HEK293 (cell line): Measurements from ENCODE around the gene JCHAIN.

ENCODE experiments used
- CTCF ChIA-PET: fragments of 350-600 bp; formaldehyde crosslinking; extraction: SDS; loops from one replicate; lab custom pipeline; 2021; ENCODE audit warnings: antibody characterized with exemption; lab: Yijun Ruan, JAX
- POLR2A ChIA-PET: fragments of 300-600 bp; formaldehyde crosslinking; extraction: SDS; loops from one replicate; lab custom pipeline; 2020; ENCODE audit warnings: antibody characterized with exemption, inconsistent platforms; lab: Yijun Ruan, JAX
- H3K27ac ChIP-seq: fragments of 200-500 bp; sonication (Bioruptor generic); 2 replicates; pipeline ENCODE4 v1.5.1; 2014; ENCODE audit warnings: low read depth, low read length, control low read depth, inconsistent platforms; ENCODE audit errors: extremely low read depth
- H3K36me3 ChIP-seq, 2 experiments: fragments of 200-500 bp in 1 of 2; sonication (Bioruptor generic) in 1 of 2; 1 replicate in 1 of 2; 2 replicates in 1 of 2; pipeline ENCODE4 v1.5.1; 2014 to 2017; ENCODE audit warnings: inconsistent platforms in 2 of 2, low read length in 2 of 2; ENCODE audit not compliant: control insufficient read depth in 2 of 2, insufficient read depth in 1 of 2
- H3K4me1 ChIP-seq: fragments of 200-500 bp; sonication (Bioruptor generic); 2 replicates; pipeline ENCODE4 v1.5.1; 2014; ENCODE audit warnings: mild to moderate bottlenecking, low read length, inconsistent platforms; ENCODE audit not compliant: control insufficient read depth, insufficient read depth
- H3K4me3 ChIP-seq: 2 replicates; pipeline ENCODE4 v1.5.1; 2011; ENCODE audit warnings: low read depth, mild to moderate bottlenecking, control low read depth, low read length, moderate library complexity
- H3K9me3 ChIP-seq: fragments of 200-500 bp; sonication (Bioruptor generic); 2 replicates; pipeline ENCODE4 v1.5.1; 2014; ENCODE audit warnings: low read depth, low read length, inconsistent platforms; ENCODE audit not compliant: control insufficient read depth, insufficient read depth
- AEBP2 ChIP-seq: fragments of 450-650 bp; formaldehyde crosslinking; IDR thresholded peaks from 2 replicates; pipeline ENCODE4 v1.5.1; 2016; ENCODE audit warnings: missing biosample characterization, missing genetic modification characterization, borderline replicate concordance
- HIC1 ChIP-seq: fragments of 450-650 bp; formaldehyde crosslinking; IDR thresholded peaks from 2 replicates; pipeline ENCODE4 v1.5.1; 2016; ENCODE audit warnings: missing biosample characterization, missing genetic modification characterization
- KLF10 ChIP-seq: fragments of 450-650 bp; IDR thresholded peaks from 2 replicates; pipeline ENCODE4 v1.5.1; 2018; ENCODE audit warnings: missing biosample characterization, mild to moderate bottlenecking, missing genetic modification characterization
- MZF1 ChIP-seq: fragments of 450-650 bp; formaldehyde crosslinking; IDR thresholded peaks from 2 replicates; pipeline ENCODE4 v1.5.1; 2017; ENCODE audit warnings: missing biosample characterization, missing genetic modification characterization, borderline replicate concordance
- PATZ1 ChIP-seq: fragments of 450-650 bp; formaldehyde crosslinking; IDR thresholded peaks from 2 replicates; pipeline ENCODE4 v1.5.1; 2016; ENCODE audit warnings: missing biosample characterization, missing genetic modification characterization
- REST ChIP-seq: fragments of 450-650 bp; formaldehyde crosslinking; IDR thresholded peaks from 2 replicates; pipeline ENCODE4 v1.5.1; 2016; ENCODE audit warnings: missing biosample characterization, missing genetic modification characterization
- ZNF223 ChIP-seq: fragments of 450-650 bp; formaldehyde crosslinking; IDR thresholded peaks from 2 replicates; pipeline ENCODE4 v1.5.1; 2016; ENCODE audit warnings: missing biosample characterization, missing genetic modification characterization
- ZNF26 ChIP-seq: fragments of 450-650 bp; formaldehyde crosslinking; IDR thresholded peaks from 2 replicates; pipeline ENCODE4 v1.5.1; 2016; ENCODE audit warnings: missing biosample characterization, missing genetic modification characterization
- ZNF280D ChIP-seq: fragments of 450-650 bp; formaldehyde crosslinking; IDR thresholded peaks from 2 replicates; pipeline ENCODE4 v1.5.1; 2016; ENCODE audit warnings: missing biosample characterization, missing genetic modification characterization
- ZNF473 ChIP-seq: fragments of 450-650 bp; formaldehyde crosslinking; IDR thresholded peaks from 2 replicates; pipeline ENCODE4 v1.5.1; 2017; ENCODE audit warnings: missing biosample characterization, missing genetic modification characterization
- ZNF48 ChIP-seq: fragments of 450-650 bp; formaldehyde crosslinking; IDR thresholded peaks from 2 replicates; pipeline ENCODE4 v1.5.1; 2016; ENCODE audit warnings: missing biosample characterization, missing genetic modification characterization
- ZNF518A ChIP-seq: fragments of 450-650 bp; formaldehyde crosslinking; conservative IDR thresholded peaks from 2 replicates; pipeline ENCODE4 v1.5.1; 2016; ENCODE audit warnings: low read depth, missing biosample characterization, missing genetic modification characterization

JCHAIN gene

GRCh38 chr4:70632028-70632427, 34.3 kb downstream of the JCHAIN start (continued):
- TF ChIP-seq ZNF518A (tag by site-specific recombination) = no peak
- TF ChIP-seq, all 188 proteins: peak for 0

- POLR2A ChIA-PET = no interaction called here
- H3K9me3 ChIP-seq = no peaks in the 10 kb centered on the region
- H3K4me1 ChIP-seq = no peaks in the 10 kb centered on the region
- CTCF ChIA-PET = no interaction called here
- no peak overlapping the region for H3K27ac ChIP-seq
- no peak overlapping the region for H3K4me3 ChIP-seq
- no peaks in the 10 kb centered on the region for H3K36me3 ChIP-seq
- no peak for TF ChIP-seq ZNF48 (tag by site-specific recombination)
- TF ChIP-seq PATZ1 (tag by site-specific recombination) = no peak
- TF ChIP-seq REST (tag by site-specific recombination) = no peak
- TF ChIP-seq HIC1 = no peak
- no peak for TF ChIP-seq ZNF223
- TF ChIP-seq ZNF280D (tag by site-specific recombination) = no peak
- no peak for TF ChIP-seq AEBP2 (tag by site-specific recombination)
- TF ChIP-seq ZNF473 (tag by site-specific recombination) = no peak
- TF ChIP-seq MZF1 (tag by site-specific recombination) = no peak
- TF ChIP-seq ZNF26 (tag by site-specific recombination) = no peak
- no peak for TF ChIP-seq KLF10
Observed at GRCh38 chr4:70630162-70630561, 36.1 kb downstream of the JCHAIN start.
